Erythroblast (primary cell): ENCODE results near the gene LCT.

Source experiments
- GATA1 ChIP-seq: IDR thresholded peaks from 2 replicates; pipeline ENCODE4 v1.6.1; 2011; ENCODE audit warnings: low read depth, mild to moderate bottlenecking, control low read depth, low read length, moderate library complexity
- POLR2A ChIP-seq: IDR thresholded peaks from 2 replicates; pipeline ENCODE4 v1.6.1; 2011; ENCODE audit warnings: mild to moderate bottlenecking, low read length

DNA sequence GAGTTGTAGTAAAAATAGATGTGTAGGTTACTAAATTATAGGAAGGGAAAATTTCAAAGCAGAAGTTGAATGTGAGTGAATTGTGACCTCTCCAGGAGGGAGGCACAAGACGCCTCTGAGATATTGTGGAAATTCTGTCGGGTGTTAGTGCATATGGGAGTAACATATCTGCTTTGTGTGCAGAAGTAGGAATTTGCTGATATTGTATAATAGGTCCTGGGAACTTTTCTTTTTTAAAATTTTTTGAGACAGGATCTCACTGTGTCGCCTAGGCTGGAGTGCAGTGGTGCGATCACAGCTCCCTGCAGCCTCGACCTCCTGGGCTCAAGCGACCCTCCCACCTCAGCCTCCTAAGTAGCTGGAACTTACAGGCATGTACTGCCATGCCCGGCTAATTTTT is 60.6 kb downstream of the LCT start:
- no peak for TF ChIP-seq POLR2A
- TF ChIP-seq GATA1: no peak
